GM23338 (cell line): ENCODE data around the gene PJA2. TPM values are rescaled to one million over a fixed set of nuclear protein-coding genes. Genes with fewer than 3 reads are reported as not detected.

Experiments
- ATAC-seq: fragments of 200-7000 bp; cut with Tn5 transposase; 3 replicates; pipeline ENCODE4 v1.9.1; 2020
- DNase-seq: peaks from one replicate; pipeline ENCODE4 v3.0.0-alpha.2; 2015; ENCODE audit warnings: low spot score
- H2AFZ ChIP-seq: fragments of 200-600 bp; sonication (generic); 2 replicates; pipeline ENCODE4 v1.8.0; 2016; ENCODE audit warnings: antibody characterized with exemption, mild to moderate bottlenecking, moderate library complexity
- H3F3A ChIP-seq: fragments of 200-600 bp; sonication (generic); replicated peaks from 2 replicates; pipeline ENCODE4 v1.8.0; 2017; ENCODE audit warnings: antibody characterized with exemption, mixed run types, low read depth
- H3K27ac ChIP-seq: fragments of 200-600 bp; sonication (generic); 2 replicates; pipeline ENCODE4 v1.6.1; 2016; ENCODE audit warnings: low read depth
- H3K27me3 ChIP-seq: fragments of 200-600 bp; sonication (generic); 2 replicates; pipeline ENCODE4 v1.8.0; 2016; ENCODE audit warnings: mild to moderate bottlenecking, mixed run types, moderate library complexity; ENCODE audit not compliant: insufficient read depth
- H3K36me3 ChIP-seq: fragments of 200-600 bp; sonication (generic); 2 replicates; pipeline ENCODE4 v1.8.0; 2016; ENCODE audit warnings: mild to moderate bottlenecking; ENCODE audit not compliant: insufficient read depth
- H3K4me1 ChIP-seq: fragments of 200-600 bp; sonication (generic); 2 replicates; pipeline ENCODE4 v1.8.0; 2016; ENCODE audit warnings: mild to moderate bottlenecking, moderate library complexity; ENCODE audit not compliant: insufficient read depth
- H3K4me2 ChIP-seq: fragments of 200-600 bp; sonication (generic); 2 replicates; pipeline ENCODE4 v1.7.1; 2017; ENCODE audit warnings: mixed run types
- H3K4me3 ChIP-seq: fragments of 200-600 bp; sonication (generic); 2 replicates; pipeline ENCODE4 v1.6.1; 2016; ENCODE audit warnings: mixed run types
- H3K79me2 ChIP-seq: fragments of 200-600 bp; sonication (generic); replicated peaks from 2 replicates; pipeline ENCODE4 v1.8.0; 2017; ENCODE audit warnings: mild to moderate bottlenecking; ENCODE audit not compliant: insufficient read depth
- H3K9me2 ChIP-seq: fragments of 200-600 bp; sonication (generic); 2 replicates; pipeline ENCODE4 v1.8.0; 2017; ENCODE audit not compliant: insufficient read depth
- H4K20me1 ChIP-seq: fragments of 200-600 bp; sonication (generic); replicated peaks from 2 replicates; pipeline ENCODE4 v1.8.0; 2017; ENCODE audit warnings: mild to moderate bottlenecking; ENCODE audit not compliant: insufficient read depth
- H3K27ac Mint-ChIP-seq: 2 replicates; pipeline ENCODE4 v1.8.0; 2020; ENCODE audit warnings: inconsistent platforms, mild to moderate bottlenecking, moderate library complexity, mixed read lengths
- H3K27me3 Mint-ChIP-seq: 3 replicates; pipeline ENCODE4 v1.8.0; 2022; ENCODE audit warnings: low read depth, mild to moderate bottlenecking, moderate library complexity, mixed read lengths, inconsistent platforms; ENCODE audit not compliant: insufficient read depth, poor library complexity
- H3K36me3 Mint-ChIP-seq: 3 replicates; pipeline ENCODE4 v1.8.0; 2021; ENCODE audit warnings: low read depth, mild to moderate bottlenecking, inconsistent platforms, moderate library complexity, mixed read lengths
- H3K4me1 Mint-ChIP-seq: 3 replicates; pipeline ENCODE4 v1.8.0; 2020; ENCODE audit warnings: mild to moderate bottlenecking, inconsistent platforms, mixed read lengths
- H3K4me3 Mint-ChIP-seq: 3 replicates; pipeline ENCODE4 v1.8.0; 2021; ENCODE audit warnings: moderate library complexity, mild to moderate bottlenecking, inconsistent platforms, mixed read lengths
- H3K9me3 Mint-ChIP-seq: 3 replicates; pipeline ENCODE4 v1.8.0; 2020; ENCODE audit warnings: moderate library complexity, mild to moderate bottlenecking, inconsistent platforms, mixed read lengths
- EZH2phosphoT487 ChIP-seq: fragments of 200-600 bp; sonication (generic); IDR thresholded peaks from one replicate; pipeline ENCODE4 v1.8.1; 2018; ENCODE audit warnings: antibody characterized with exemption; ENCODE audit not compliant: unreplicated experiment
- JUNB ChIP-seq: IDR thresholded peaks from one replicate; pipeline ENCODE4 v1.6.1; 2016; ENCODE audit warnings: antibody characterized with exemption; ENCODE audit not compliant: unreplicated experiment
- POLR2AphosphoS5 ChIP-seq: IDR thresholded peaks from 2 replicates; pipeline ENCODE4 v1.6.1; 2016; ENCODE audit warnings: antibody characterized with exemption, low read depth
- polyA plus RNA-seq: library from polyadenylated mRNA; unstranded; fragments of >200 nt; fragmentation: Nextera tagmentation; extraction: Ambion mirVana; gene quantifications from 2 replicates; pipeline ENCODE4 v1.2.1, GENCODE V29; 2016
- total RNA-seq: library from RNA; depleted of rRNA; stranded (reverse); fragments of >200 nt; shearing (Covaris generic); gene quantifications from 2 replicates; pipeline ENCODE4 v1.2.3, GENCODE V29; 2014
- TF ChIP-seq, protein P1 (sequence below): fragments of 250-450 bp; sonication (Bioruptor Pico); IDR thresholded peaks from 2 replicates; pipeline ENCODE4 v1.5.0; 2020; ENCODE audit warnings: mild to moderate bottlenecking, moderate library complexity
- TF ChIP-seq, protein P2 (sequence below): IDR thresholded peaks from one replicate; pipeline ENCODE4 v1.6.1; 2018; ENCODE audit warnings: antibody characterized with exemption; ENCODE audit not compliant: unreplicated experiment

PJA2 gene
- total and polyA plus RNA-seq, 2 experiments from 2014 or later, result 31.5 to 65.3 TPM

DNA sequence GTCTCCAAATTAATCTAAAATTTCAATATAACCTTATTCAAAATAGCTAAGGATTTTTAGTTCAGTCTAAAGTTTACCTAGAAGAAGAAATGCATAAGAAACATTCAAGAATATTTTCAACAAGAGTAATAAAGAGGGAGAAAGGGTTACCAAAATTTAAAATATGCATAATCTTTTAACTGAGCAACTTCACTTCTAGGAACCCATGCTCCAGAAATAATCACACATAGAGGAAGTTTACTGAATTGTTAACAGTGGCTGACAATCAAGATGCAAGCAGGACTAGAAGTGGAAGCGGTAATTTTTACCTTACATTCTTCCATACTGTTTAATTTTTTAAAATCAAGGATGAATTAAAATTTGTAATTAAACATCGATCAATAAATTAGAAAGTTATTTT is 1.9 kb downstream of the PJA2 start (continued):
- TF ChIP-seq, protein P1, sequence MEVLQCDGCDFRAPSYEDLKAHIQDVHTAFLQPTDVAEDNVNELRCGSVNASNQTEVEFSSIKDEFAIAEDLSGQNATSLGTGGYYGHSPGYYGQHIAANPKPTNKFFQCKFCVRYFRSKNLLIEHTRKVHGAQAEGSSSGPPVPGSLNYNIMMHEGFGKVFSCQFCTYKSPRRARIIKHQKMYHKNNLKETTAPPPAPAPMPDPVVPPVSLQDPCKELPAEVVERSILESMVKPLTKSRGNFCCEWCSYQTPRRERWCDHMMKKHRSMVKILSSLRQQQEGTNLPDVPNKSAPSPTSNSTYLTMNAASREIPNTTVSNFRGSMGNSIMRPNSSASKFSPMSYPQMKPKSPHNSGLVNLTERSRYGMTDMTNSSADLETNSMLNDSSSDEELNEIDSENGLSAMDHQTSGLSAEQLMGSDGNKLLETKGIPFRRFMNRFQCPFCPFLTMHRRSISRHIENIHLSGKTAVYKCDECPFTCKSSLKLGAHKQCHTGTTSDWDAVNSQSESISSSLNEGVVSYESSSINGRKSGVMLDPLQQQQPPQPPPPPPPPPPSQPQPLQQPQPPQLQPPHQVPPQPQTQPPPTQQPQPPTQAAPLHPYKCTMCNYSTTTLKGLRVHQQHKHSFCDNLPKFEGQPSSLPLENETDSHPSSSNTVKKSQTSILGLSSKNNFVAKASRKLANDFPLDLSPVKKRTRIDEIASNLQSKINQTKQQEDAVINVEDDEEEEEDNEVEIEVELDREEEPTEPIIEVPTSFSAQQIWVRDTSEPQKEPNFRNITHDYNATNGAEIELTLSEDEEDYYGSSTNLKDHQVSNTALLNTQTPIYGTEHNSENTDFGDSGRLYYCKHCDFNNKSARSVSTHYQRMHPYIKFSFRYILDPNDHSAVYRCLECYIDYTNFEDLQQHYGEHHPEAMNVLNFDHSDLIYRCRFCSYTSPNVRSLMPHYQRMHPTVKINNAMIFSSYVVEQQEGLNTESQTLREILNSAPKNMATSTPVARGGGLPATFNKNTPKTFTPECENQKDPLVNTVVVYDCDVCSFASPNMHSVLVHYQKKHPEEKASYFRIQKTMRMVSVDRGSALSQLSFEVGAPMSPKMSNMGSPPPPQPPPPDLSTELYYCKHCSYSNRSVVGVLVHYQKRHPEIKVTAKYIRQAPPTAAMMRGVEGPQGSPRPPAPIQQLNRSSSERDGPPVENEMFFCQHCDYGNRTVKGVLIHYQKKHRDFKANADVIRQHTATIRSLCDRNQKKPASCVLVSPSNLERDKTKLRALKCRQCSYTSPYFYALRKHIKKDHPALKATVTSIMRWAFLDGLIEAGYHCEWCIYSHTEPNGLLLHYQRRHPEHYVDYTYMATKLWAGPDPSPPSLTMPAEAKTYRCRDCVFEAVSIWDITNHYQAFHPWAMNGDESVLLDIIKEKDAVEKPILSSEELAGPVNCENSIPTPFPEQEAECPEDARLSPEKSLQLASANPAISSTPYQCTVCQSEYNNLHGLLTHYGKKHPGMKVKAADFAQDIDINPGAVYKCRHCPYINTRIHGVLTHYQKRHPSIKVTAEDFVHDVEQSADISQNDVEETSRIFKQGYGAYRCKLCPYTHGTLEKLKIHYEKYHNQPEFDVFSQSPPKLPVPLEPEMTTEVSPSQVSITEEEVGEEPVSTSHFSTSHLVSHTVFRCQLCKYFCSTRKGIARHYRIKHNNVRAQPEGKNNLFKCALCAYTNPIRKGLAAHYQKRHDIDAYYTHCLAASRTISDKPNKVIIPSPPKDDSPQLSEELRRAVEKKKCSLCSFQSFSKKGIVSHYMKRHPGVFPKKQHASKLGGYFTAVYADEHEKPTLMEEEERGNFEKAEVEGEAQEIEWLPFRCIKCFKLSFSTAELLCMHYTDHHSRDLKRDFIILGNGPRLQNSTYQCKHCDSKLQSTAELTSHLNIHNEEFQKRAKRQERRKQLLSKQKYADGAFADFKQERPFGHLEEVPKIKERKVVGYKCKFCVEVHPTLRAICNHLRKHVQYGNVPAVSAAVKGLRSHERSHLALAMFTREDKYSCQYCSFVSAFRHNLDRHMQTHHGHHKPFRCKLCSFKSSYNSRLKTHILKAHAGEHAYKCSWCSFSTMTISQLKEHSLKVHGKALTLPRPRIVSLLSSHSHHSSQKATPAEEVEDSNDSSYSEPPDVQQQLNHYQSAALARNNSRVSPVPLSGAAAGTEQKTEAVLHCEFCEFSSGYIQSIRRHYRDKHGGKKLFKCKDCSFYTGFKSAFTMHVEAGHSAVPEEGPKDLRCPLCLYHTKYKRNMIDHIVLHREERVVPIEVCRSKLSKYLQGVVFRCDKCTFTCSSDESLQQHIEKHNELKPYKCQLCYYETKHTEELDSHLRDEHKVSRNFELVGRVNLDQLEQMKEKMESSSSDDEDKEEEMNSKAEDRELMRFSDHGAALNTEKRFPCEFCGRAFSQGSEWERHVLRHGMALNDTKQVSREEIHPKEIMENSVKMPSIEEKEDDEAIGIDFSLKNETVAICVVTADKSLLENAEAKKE (CRISPR knock-in tag), result no peak
- TF ChIP-seq POLR2AphosphoS5, result no peak
- TF ChIP-seq, protein P2, sequence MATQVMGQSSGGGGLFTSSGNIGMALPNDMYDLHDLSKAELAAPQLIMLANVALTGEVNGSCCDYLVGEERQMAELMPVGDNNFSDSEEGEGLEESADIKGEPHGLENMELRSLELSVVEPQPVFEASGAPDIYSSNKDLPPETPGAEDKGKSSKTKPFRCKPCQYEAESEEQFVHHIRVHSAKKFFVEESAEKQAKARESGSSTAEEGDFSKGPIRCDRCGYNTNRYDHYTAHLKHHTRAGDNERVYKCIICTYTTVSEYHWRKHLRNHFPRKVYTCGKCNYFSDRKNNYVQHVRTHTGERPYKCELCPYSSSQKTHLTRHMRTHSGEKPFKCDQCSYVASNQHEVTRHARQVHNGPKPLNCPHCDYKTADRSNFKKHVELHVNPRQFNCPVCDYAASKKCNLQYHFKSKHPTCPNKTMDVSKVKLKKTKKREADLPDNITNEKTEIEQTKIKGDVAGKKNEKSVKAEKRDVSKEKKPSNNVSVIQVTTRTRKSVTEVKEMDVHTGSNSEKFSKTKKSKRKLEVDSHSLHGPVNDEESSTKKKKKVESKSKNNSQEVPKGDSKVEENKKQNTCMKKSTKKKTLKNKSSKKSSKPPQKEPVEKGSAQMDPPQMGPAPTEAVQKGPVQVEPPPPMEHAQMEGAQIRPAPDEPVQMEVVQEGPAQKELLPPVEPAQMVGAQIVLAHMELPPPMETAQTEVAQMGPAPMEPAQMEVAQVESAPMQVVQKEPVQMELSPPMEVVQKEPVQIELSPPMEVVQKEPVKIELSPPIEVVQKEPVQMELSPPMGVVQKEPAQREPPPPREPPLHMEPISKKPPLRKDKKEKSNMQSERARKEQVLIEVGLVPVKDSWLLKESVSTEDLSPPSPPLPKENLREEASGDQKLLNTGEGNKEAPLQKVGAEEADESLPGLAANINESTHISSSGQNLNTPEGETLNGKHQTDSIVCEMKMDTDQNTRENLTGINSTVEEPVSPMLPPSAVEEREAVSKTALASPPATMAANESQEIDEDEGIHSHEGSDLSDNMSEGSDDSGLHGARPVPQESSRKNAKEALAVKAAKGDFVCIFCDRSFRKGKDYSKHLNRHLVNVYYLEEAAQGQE, result no peak

DNA sequence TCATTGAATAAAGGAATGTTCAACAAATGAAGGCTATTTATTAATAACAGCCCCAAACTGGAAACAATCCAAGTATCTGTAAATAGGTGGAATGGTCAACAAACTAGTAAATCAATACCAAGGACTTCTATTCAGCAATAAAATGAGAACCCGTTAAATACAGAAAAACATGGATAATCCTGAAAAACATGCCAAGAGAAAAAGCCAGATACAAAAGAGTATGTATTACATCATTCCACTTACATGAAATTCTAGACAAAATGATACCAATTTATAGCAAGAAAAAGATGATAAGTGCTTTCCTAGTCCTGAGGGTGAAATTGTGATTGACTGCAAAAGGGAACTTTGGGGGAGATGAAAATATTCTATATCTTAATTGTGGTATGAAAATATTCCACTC is 3.1 kb downstream of the PJA2 start:
- no peaks in the 10 kb centered on the region for H3K9me2 ChIP-seq
- H3K27ac ChIP-seq, result no peak overlapping the region
- peaks cover 41% of the 10 kb centered on the region for H3K4me1 ChIP-seq
- H4K20me1 ChIP-seq, result 0 out of 2 replicates have a peak, but pooled peaks cover 8% of the 10 kb centered on the region
- Mint-ChIP-seq H3K27ac (no peak overlapping the region), H3K36me3 (peaks cover 2% of the 10 kb centered on the region; the same call in 1 of the 3 replicates), H3K4me1 (peaks cover 31% of the 10 kb centered on the region), H3K9me3 (no peaks in the 10 kb centered on the region), H3K27me3 (peaks cover 8% of the 10 kb centered on the region), H3K4me3 (no peak overlapping the region)
- H3K4me2 ChIP-seq, result 0 out of 2 replicates have a peak overlapping the region, but pooled peaks have one; percentile 4
- no peak for ATAC-seq
- no peaks in the 10 kb centered on the region for H3F3A ChIP-seq
- H3K4me3 ChIP-seq, result no peak overlapping the region
- H3K27me3 ChIP-seq, result no peaks in the 10 kb centered on the region
- DNase-seq, result no peak
- H2AFZ ChIP-seq, result no peak overlapping the region
- peaks cover 74% of the 10 kb centered on the region for H3K79me2 ChIP-seq
- no peaks in the 10 kb centered on the region for H3K36me3 ChIP-seq
- no peak for TF ChIP-seq JUNB
- TF ChIP-seq EZH2phosphoT487, result no peak
- TF ChIP-seq, protein P2, result no peak
